D341Med (cell line): ENCODE results near the gene MVB12A.

Experiments used
- DNase-seq: peaks from one replicate; pipeline ENCODE4 v3.0.0; 2012; ENCODE audit warnings: low spot score

The MVB12A gene

DNA sequence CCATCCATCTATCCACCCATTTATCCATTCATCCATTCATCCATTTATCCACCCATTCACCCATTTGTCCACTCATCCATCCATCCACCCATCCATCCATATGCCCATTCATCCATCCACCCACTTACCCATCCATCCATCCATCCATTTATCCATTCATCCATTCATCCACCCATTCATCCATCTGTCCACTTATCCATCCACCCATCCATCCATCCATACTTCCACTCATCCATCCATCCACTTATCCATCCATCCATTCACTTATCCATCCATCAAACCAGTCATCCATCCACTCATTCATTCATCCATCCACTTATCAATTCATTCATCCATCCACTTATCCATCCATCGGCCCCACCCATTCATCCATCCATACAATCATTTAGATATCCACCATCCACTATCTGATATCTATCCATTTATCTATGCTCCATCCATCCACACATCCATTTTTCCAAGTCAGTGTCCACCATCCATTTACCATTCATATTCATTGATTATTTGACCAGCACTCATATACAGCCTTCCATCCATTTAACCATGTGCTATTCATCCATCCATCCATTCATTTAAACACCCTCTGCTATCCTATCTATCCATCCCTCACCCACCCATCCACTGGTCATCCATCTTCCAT lies 25.8 kb downstream of the MVB12A start:
- DNase-seq: no peak

DNA sequence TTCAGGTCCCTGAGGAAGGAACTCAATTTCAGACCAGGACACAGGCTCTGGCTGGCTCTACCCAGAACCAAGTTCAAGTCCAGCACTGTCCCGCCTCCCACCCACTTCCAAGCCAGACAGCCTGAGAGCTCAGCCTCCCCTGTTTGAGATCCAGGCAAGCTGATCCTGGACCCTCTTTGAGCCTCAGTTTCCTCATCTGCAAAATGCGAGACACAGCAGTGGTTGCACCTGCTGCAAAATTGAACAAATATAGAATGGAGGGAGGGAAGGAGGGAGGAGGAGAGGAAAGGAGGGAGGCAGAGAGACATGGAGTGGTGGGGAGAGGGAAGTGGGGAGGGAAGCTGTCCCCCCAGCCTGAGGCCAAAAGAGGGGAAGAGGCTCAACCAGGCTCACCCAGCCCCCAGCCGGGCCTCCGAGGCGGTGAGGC lies 27.9 kb downstream of the MVB12A start:
- DNase-seq: no peak

DNA sequence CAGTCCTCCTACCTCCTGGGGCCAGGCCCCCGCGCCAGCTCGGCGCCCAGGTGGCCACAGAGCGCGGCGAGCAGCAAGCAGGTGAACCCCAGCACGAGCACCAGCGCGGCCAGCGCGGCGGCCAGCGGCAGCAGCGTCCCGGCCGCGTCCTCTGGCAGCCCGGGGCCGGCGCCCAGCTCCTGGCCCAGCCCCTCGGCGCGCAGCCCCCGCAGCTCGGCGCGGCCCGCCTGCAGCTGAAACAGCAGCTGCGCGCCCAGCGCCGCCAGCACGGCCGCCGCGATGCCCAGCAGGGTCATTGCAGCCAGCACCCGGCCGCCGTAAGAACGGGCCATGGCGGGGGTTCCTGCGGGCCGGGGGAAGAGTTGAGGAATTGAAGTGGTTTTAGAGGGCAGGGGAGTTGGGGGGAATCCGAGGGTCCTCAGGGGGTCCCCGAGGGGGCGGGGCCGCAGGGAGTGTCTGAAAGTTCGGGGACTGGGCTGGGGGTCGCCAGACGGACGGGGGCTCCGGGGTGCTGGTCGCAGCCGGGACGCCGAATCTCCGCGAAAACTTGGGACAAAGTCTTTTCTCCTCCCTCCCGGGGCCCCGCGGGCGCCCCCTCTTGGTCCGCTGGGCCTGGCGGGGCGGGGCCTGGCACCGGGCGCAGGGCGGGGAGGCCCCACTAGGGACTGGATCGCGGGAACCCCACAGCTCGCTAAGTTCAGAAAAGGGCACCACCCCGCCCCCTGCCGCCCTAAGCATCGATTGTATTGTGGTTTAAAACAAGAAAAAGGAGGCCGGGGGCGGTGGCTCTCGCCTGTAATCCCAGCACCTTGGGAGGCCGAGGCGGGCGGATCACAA lies 28.5 kb downstream of the MVB12A start, which contains the start of gene TMEM221:
TMEM221 (minus strand) TSS at position 538 of the 837 bp plus-strand sequence; CDS start at position 332, 206 bp downstream.
- DNase-seq: peak; percentile 81

DNA sequence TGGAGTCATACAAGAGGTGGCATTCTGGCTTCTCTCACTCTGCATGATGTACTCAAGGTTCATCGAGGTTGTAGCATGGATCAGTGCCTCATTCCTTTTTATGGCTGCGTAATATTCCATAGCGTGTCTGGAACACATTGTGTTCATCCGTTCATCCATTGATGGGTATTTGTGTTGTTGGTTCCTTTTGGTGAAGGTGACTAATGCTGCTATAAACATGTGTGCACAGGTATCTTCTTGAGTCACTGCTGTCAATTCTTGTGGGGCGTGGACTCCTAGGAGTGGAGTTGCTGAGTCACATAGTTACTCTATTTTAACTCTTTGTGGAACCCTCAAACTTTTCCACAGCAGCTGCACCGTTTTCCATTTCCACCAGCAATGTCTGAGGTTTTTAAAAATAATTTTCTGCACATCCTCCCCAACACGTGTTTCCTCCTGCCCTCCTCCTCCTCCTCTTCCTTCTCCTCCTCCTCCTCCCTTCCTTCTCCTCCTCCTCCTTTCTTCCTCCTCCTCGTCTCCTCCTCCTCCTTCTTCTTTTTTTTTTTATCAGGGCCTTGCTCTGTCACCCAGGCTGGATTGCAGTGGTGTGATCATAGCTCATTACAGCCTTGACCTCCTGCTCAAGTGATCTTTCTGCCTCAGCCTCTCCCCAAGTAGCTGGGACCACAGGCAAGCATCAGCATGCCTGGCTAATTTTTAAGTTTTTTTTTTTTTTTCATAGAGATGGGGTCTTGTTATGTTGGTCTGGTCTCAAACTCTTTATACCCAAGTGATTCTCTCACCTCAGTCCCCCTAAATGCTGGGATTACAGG lies 30.6 kb downstream of the MVB12A start:
- no peak for DNase-seq

DNA sequence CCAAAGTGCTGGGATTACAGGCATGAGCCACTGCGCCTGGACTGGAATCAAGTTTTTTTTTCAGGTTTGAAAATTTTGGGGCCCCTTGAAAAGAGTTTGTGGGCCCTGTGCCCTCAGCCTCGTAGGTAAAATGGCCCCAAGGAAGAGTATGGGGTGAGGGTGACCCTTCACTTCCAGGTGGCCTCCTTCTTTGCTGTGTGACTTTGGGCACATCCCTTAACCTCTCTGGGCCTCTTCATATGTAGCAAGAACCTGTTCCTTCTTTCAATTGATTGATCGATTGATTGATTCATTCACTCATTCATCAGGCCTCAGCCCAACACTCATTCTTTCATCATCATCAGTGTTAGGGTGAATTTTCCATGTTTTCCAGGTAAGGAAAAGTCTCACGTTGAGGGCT lies 32.0 kb downstream of the MVB12A start:
- DNase-seq: no peak

DNA sequence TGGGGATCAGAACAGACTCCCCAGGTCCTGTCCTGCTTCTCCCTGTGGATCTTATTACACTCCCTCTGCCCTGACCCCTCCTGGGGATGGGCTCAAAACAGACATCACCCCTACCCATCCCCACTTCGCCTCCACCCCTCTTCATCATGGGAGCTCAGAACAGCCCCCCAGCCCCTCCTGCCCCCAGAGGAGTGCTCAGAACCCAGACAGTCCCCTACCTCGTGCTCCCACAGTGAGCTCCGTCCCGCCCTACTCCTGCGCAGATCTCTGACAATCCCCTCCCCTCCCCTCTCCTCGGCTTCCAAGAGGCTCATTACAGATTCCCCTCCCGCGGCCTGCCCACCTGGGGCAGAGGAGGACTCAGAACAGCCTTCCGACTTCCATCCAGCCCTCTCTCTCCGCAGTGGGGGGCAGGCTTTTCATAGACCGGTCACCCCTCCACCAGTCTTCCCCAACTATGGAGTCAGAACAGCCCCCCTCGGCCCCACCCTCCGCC lies 34.8 kb downstream of the MVB12A start:
- DNase-seq: no peak

DNA sequence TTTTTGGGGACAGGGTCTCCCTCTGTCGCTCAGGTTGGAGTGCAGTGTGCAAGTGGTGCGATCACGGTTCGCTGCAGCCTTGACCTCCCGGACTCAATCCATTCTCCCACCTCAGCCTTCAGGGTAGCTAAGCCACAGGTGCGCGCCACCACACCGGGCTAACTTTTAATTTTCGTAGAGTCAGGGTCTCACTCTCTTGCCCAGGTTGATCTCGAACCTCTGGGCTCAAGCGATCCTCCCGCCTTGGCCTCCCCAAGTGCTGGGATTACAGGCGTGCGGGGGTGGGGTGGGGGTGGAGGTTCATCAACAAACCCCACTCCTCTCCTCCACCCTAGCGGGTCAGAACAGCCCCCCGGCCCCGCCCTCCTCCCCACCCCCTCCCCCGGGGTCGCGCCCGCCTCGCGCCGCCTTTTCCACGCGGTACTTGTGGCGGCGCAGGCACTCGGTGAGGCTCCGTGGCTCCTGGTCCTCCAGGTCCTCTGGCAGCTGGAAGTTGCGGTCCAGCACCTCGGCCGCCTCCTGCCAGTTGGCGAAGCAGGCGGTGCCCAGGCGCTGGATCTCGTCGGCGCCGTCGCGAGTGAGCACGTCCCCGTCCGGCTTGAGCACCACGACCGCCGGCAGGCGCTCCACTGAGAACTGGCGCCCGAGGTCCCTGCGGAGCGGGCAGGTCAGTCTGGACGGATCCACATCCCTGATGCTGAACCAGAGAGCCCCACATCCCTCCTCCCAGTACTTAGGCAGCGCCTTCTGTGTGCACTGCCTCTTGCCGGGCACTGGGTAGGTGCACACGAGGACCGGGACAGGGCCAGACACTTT lies 35.7 kb downstream of the MVB12A start:
- no peak for DNase-seq

DNA sequence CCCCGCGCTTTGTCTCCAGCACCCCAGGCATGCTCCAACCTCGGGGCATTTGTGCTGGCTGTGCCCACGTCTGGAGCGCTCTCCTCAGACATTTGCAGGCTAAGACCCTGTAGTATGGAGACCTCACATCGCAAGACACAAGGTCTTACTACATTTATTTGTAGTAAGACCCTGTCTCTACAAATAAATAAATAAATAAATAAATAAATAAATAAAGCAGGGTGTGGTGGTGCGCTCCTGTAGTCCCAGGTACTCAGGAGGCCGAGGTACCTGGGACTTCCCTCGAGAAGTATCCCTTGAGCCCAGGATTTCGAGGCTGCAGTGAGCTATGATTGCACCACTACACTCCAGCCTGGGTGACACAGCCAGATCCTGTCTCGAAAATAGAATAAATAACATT lies 36.3 kb downstream of the MVB12A start:
- DNase-seq: no peak

DNA sequence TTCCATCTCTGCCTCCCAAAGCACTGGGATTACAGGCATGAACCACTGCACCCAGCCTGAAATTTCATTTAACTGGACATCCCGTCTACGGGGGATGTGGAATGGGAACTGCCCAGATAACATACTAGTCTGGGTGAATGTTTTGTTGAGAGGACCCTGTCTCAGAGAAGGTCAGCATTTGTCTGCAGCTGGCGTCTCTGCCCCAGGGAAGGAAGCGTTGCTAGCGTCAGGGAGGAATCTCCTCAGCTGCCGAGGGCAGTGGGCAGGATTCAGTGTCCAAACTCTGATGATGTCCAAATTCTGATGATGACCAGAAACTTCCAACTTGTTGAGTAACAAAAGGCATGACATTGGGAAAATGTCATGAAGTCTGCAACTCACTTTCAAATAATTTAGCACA lies 37.8 kb downstream of the MVB12A start:
- no peak for DNase-seq

DNA sequence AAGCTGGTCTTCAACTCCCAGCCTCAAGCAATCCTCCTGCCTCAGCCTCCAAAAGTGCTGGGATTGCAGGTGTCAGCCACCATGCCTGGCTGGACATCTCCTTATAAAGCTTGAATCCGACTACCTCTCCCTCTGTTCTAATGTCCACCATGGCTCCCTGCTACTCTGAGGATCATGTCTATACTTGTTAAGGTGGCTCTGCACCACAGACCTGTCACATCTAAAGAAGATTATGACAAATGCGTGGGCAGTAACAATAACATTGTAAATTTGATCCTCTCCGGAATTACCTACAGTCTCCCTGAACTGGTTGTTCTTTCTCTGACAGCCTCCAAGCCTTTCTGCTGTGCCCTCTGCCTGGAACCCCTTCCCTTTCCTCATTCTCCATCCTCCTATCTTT lies 39.1 kb downstream of the MVB12A start:
- no peak for DNase-seq

DNA sequence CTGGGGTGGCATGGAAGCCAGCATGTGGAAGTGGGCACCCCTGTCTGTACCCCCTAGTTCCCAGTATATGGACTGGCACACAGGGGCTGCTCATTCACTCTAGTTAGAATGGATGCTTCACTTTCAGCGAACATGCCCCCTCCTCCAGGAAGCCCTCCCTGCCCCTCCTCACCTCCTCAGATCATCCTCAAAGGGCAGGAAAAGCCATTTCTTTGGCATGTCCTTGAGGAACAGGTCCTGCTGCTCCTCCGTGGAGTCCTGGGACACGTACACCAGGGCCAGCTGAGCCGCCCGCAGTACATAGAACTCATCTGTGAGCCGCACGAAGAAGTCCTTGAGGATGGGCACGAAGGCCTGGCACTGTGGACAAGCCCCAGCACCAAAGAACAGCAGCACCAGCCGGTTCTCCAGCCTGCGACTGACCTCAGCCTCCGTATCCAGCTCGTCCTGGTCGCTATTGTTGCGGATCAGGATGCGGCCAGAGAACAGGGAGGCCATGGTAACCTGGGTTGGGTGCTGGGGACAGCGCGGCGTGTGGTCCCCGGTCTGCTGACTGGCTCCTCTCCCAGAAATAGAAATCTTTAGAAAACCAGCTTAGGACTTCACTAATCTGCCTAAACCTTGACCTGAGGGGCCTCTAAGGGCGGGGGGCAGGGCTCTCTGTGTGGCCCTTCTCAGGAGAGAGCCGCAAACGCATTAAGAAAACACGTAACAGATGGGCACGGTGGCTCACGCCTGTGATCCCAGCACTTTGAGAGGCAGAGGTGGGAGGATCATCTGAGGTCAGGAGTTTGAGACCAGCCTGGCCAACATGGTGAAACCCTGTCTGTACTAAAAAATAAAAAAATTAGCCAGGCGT lies 40.8 kb downstream of the MVB12A start, which contains the start of gene NXNL1:
NXNL1 (minus strand) TSS at position 555 of the 859 bp plus-strand sequence; CDS start at position 498, 57 bp downstream.
- no peak for DNase-seq

DNA sequence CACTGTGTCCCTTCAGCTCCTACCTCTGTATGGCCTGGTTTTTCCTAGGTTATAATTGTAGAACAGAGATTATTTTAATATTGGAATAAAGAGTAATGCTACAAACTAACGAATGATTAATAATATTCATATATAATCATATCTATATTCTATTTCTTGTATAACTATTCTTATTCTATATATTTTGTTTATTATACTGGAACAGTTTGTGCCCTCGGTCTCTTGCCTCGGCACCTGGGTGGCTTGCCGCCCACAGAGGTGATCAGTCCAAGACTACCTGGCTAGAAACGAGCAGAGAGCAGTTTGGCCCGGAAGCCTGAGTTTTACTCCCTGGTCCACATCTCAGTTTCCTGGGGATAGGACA lies 46.6 kb downstream of the MVB12A start:
- DNase-seq: no peak

DNA sequence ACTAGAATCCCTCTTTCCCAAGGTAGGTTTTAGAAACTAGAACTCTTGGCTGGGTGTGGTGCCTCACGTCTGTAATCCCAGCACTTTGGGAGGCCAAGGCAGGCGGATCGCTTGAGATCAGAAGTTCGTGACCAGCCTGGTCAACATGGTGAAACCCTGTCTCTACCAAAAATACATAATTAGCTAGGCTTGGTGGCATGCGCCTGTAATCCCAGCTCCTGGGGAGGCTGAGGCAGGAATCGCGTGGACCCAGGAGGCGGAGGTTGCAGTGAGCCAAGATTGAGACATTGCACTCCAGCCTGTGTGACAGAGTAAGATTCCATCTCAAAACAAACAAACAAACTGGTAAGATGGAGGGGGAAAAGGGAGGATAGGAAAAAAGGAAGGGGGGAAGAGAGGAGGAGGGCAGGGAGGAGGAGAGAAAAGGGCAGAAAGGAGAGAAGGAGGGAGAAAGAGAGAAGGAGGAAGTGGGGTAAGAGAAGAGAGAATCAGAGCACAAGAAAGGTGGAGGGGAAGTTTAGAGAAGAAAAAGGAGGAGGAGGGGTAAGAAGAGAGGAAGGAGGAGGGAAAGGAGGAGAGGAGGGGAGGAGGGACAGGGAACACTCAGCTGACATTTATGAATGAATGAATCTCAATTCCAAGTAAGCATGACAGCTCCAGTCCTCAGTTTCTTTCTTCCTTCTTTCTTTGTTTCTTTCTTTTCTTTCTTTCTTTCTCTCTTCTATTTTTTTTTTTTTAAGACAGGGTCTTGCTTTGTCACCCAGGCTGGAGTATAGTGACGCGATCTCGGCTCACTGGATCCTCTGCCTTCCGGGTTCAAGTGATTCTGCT lies 47.8 kb downstream of the MVB12A start:
- no peak for DNase-seq

DNA sequence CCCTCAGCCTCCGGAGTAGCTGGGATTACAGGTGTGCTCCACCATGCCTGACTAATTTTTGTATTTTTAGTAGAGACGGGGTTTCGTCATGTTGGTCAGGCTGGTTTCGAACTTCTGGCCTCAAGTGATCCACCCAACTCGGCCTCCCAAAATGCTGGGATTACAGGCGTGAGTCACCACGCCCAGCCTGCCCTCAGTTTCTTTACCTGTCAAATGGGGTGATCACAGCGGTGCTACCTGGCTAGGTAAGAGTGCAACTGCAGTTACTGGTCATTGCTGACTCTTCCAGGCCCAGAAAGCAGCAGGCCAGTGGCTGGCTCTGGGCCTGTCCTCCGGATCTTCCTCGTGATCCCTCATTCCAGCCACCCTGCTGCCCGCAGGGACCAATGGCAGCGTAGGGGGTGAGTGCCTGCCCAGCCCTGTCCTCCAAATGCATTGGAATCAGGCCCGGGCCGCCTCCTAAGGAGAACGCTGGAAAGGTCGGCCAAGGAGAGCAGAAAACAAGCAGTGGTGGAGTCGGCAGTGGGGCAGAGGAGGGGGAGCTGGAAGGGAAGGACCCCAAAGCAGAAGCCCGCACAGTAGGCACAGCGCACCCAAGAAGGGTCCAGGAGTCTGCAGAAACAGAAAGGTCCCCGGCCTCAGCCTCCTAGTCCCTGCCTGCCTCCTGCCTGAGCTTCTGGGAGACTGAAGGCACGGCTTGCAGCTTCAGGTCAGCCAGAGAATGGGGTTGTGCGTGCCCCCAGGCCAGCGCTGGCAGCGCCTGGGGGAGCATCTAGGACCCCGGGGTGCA lies 48.6 kb downstream of the MVB12A start:
- peak; percentile 32 for DNase-seq

DNA sequence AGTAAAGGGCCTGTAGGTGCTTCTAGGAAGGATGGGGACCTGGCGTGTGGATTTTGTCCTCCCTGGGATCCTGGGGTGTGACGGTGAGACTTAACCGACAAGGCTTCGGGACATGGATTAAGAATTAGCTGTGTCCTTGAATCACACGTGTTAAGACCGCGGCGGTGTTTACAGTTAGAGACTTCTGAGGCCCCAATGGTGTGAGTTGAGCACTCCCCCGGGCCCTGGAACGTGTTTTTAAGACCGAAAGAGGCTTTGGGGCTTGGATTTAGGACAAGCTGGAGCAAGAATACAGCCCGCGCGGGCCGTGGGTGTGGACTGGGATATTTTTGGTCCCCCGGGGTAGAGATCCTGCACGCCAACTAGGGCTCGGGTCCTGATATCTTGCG lies 49.2 kb downstream of the MVB12A start:
- no peak for DNase-seq

DNA sequence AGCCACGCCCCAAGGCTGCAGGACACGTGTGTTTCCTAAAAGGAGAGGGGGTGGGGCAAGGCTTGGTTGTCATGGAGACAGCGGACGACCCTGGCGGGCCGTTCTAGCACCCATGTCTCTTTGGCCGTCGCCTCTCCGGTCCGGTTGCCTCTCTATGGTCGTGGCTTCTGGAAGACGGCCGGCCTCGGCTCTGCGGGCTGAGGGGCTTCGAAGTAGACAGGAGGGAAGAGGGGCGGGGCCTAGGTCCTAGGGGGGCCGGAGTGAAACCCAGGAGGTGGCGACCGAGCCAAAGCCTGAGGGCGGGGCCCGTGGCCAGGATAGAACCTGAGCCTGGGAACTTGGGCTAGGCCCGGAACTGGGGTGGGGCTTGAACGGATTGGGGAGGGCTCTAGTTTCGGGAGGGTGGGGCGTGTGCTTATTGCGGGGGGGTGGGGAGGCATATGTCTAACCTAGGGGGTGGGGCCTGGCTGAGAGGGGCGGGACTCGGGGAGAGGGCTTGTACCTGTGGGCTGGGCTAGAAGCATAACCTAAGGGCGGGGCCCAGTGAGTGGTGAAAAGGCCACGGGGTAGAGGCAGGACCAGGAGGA lies 49.7 kb downstream of the MVB12A start:
- peak; percentile 89 for DNase-seq

DNA sequence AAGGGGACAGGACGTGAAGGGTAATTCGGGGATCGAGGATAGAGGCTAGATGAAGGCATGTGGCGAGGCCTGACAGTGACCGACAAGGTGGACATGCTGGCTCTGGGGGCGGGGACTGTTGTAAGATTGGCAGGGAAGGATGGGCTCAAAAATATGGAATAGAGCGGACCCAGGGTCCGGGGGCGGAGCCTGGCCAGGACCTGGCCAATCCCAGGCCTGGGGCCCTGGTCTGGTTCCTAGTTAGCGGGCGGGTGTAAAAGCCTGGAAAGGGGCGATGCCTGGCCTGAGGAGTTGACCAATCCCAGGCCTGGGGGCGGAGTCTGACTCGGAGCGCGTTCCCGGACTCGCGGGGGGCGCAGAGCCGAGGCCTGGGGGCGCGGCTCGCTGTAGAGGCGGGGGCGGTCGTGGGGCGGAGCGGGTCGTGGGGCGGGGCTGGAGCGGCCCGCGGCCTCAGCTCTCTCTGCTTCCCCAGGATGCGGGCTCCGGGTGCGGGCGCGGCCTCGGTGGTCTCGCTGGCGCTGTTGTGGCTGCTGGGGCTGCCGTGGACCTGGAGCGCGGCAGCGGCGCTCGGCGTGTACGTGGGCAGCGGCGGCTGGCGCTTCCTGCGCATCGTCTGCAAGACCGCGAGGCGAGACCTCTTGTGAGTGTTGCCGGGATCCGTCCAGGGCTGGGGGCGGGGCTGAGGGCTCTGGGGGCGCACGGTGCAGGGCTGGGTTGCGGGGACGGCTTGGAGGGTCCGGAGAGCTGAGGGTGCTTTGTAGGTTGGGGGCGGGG lies 50.4 kb downstream of the MVB12A start, which contains the start of gene SLC27A1:
SLC27A1 (plus strand) TSS at position 457 of the 774 bp plus-strand sequence; CDS start at position 474, 17 bp downstream.
- peak; percentile 95 for DNase-seq
